Tibial artery (tissue), 4 donors: ENCODE data around the gene DTWD1.
"Not testable (repeated sequence)": the region's sequence is repeated elsewhere in the genome, so short reads cannot be mapped to it uniquely, and the experiment has no call there.

ENCODE experiments used
- DNase-seq, 2 donors: peaks; one replicate each; pipeline ENCODE4 v3.0.0-alpha.2; 2019
- H3K27ac ChIP-seq, 2 donors: fragments of 200-600 bp; sonication (generic) in 1 of 2; 1 replicate in 1 of 2; 2 replicates in 1 of 2; pipeline ENCODE4 v1.5.1; 2018 to 2019; ENCODE audit warnings: mild to moderate bottlenecking in 1 of 2
- H3K27me3 ChIP-seq, 2 donors: fragments of 200-600 bp; sonication (generic) in 1 of 2; one replicate each; pipeline versions ENCODE4 v1.5.1 to v1.6.0; 2016 to 2019
- H3K36me3 ChIP-seq, 3 donors: fragments of 200-600 bp; sonication (generic) in 2 of 3; one replicate each; pipeline ENCODE4 v1.5.1; 2016 to 2019; ENCODE audit warnings: mild to moderate bottlenecking in 2 of 3
- H3K4me1 ChIP-seq, 4 donors: fragments of 200-600 bp; sonication (generic) in 2 of 4; 1 replicate in 3 of 4; 2 replicates in 1 of 4; pipeline ENCODE4 v1.5.1; 2016 to 2019
- H3K4me3 ChIP-seq, 2 donors: fragments of 200-600 bp; sonication (generic) in 1 of 2; 1 replicate in 1 of 2; 2 replicates in 1 of 2; pipeline ENCODE4 v1.5.1; 2018 to 2019; ENCODE audit warnings: mild to moderate bottlenecking in 2 of 2
- H3K9me3 ChIP-seq, 3 donors: fragments of 200-600 bp; sonication (generic) in 1 of 3; one replicate each; pipeline ENCODE4 v1.5.1; 2016 to 2019
- intact Hi-C: fragments of 100-400 bp; cut with DNase I; formaldehyde crosslinking; loops from one replicate; pipeline ENCODE4 v1.15.0; 2023; ENCODE audit warnings: low total_unique reads
- TF ChIP-seq, protein P1 (sequence below), 2 experiments: fragments of 200-600 bp in 1 of 2; fragments of 450-650 bp in 1 of 2; IDR thresholded peaks; one replicate each; pipeline ENCODE4 v1.5.1; 2017 to 2019; ENCODE audit warnings: antibody characterized with exemption in 2 of 2, mild to moderate bottlenecking in 1 of 2, moderate library complexity in 1 of 2

DTWD1 gene

DNA sequence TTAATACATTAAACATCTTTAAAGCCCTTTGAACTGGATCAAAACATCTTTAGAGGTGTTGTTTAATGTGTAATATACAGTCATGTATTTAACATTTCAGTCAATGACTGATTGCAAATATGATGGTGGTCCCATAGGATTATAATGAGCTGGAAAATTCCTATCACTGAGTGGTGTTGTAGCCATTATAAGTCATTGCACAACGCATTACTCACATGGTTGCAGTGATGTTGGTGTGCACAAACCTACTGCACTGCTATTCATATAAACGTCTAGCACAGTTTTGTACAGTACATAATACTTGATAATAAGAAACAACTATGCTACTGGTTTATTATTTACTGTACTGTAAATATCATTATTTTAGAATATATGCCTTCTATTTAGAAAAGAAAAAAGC, 75.6 kb downstream of the DTWD1 start:
- H3K36me3 ChIP-seq: no peaks in the 10 kb centered on the region
- DNase-seq: no peak
- TF ChIP-seq, protein P1, sequence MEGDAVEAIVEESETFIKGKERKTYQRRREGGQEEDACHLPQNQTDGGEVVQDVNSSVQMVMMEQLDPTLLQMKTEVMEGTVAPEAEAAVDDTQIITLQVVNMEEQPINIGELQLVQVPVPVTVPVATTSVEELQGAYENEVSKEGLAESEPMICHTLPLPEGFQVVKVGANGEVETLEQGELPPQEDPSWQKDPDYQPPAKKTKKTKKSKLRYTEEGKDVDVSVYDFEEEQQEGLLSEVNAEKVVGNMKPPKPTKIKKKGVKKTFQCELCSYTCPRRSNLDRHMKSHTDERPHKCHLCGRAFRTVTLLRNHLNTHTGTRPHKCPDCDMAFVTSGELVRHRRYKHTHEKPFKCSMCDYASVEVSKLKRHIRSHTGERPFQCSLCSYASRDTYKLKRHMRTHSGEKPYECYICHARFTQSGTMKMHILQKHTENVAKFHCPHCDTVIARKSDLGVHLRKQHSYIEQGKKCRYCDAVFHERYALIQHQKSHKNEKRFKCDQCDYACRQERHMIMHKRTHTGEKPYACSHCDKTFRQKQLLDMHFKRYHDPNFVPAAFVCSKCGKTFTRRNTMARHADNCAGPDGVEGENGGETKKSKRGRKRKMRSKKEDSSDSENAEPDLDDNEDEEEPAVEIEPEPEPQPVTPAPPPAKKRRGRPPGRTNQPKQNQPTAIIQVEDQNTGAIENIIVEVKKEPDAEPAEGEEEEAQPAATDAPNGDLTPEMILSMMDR (IDR thresholded peaks at IDR 0.05): no peak

DNA sequence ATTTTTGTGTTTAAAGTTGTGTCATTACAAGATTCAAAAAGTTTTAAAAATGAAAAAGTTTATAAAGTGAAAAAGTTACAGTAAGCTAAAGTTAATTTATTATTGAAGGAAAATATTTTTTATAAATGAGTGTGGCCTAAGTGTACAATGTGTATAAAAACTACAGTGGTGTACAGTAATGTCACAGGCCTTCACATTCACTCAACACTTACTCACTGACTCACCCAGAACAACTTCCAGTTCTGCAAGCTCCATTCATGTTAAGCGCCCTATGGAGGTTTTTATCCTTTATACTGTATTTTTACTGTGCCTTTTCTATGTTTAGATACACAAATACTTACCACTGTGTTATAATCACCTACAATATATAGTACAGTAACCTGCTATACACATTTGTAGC, 76.3 kb downstream of the DTWD1 start:
- TF ChIP-seq, protein P1 (IDR thresholded peaks at IDR 0.05): no peak
- Histone ChIP-seq H3K27ac (no peak overlapping the region), H3K4me1 (peaks cover 0 to 11% (median 0%) of the 10 kb centered on the region in 4 donors), H3K9me3 (no peaks in the 10 kb centered on the region), H3K36me3 (no peaks in the 10 kb centered on the region), H3K27me3 (no peaks in the 10 kb centered on the region), H3K4me3 (no peak overlapping the region)
- DNase-seq: no peak
- intact Hi-C loops: no loop called here

More for the DNA sequence above, 75.6 kb downstream of the DTWD1 start:
- intact Hi-C loops: no loop called here
- peaks cover 0 to 11% (median 0%) of the 10 kb centered on the region in 4 donors for H3K4me1 ChIP-seq
- no peaks in the 10 kb centered on the region for H3K9me3 ChIP-seq
- H3K27ac ChIP-seq: no peak overlapping the region
- no peak overlapping the region for H3K4me3 ChIP-seq
- H3K27me3 ChIP-seq: no peaks in the 10 kb centered on the region

DNA sequence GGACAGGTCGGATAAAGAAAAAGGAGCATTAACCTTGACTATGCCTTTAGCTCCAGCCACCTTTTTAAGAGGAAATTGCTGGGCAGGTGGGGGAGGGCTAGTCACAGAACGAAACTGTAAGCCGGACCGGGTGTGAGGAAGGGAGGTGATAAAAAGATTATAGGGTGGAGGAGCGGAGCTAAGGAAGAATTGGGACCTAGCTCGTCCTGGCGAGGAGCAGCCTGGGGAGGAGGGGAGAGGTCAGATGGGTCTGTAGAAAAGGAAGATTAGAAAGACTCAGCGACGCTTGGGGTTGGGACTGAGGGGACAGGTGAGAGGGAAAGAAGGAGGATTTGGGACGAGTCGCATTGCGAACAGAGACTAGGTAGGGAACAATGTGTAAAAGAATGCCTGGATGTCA, 82.1 kb downstream of the DTWD1 start:
- H3K4me3 ChIP-seq, intact Hi-C loops, DNase-seq, H3K27ac ChIP-seq, H3K27me3 ChIP-seq, H3K36me3 ChIP-seq, H3K9me3 ChIP-seq, H3K4me1 ChIP-seq: not testable (repeated sequence)
